HepG2 (cell line): ENCODE measurements around the gene BICRAL. TPM values are rescaled to one million over a fixed set of nuclear protein-coding genes. Genes with fewer than 3 reads are reported as not detected.

Source experiments
- ATAC-seq: fragments of 200-7000 bp; cut with Tn5 transposase; 3 replicates; pipeline ENCODE4 v1.9.1; 2020; ENCODE audit warnings: mild to moderate bottlenecking, moderate library complexity
- BruUV-seq: library from RNA; stranded (reverse); fragments of 400-500 nt; replicated peaks from 2 replicates; lab custom pipeline; 2021; lab: Mats Ljungman, UMichigan
- CTCF ChIA-PET: fragments of 300-600 bp; formaldehyde crosslinking; extraction: SDS; loops from one replicate; lab custom pipeline; 2021; ENCODE audit warnings: low total read pairs, inconsistent platforms, low intra/inter-chr PET ratio; lab: Yijun Ruan, JAX
- POLR2A ChIA-PET: fragments of 350-600 bp; sonication (Branson Sonifier 250); formaldehyde crosslinking; loops from one replicate; lab custom pipeline; 2020; ENCODE audit warnings: antibody characterized with exemption, inconsistent platforms; lab: Yijun Ruan, JAX
- DNase-seq: peaks from one replicate; pipeline ENCODE4 v3.0.0-alpha.2; 2015; ENCODE audit warnings: low spot score
- FAIRE-seq: peaks from 3 replicates; lab custom pipeline; 2011; peaks lifted over from hg19 to GRCh38; lab: Jason Lieb, UNC
- H2AFZ ChIP-seq: one replicate; pipeline ENCODE4 v1.6.1; 2011; ENCODE audit warnings: low read length, inconsistent platforms
- H3K27ac ChIP-seq: fragments of 300-600 bp; 3 replicates; pipeline ENCODE4 v1.8.0; 2011; ENCODE audit warnings: mixed run types, mild to moderate bottlenecking, mixed read lengths, low read length, inconsistent platforms; ENCODE audit not compliant: insufficient read depth; ENCODE audit errors: extremely low read length
- H3K27me3 ChIP-seq, 2 experiments: fragments of 200-600 bp in 1 of 2; 2 replicates in 1 of 2; 3 replicates in 1 of 2; pipeline versions ENCODE4 v1.6.0 to v1.8.0; 2011; ENCODE audit warnings: low read length in 2 of 2, mild to moderate bottlenecking in 2 of 2, moderate library complexity in 2 of 2, inconsistent platforms in 1 of 2; ENCODE audit not compliant: insufficient read depth in 2 of 2, control insufficient read depth in 1 of 2
- H3K36me3 ChIP-seq, 2 experiments: fragments of 200-600 bp in 1 of 2; replicated peaks in 1 of 2; 2 replicates in 1 of 2; 3 replicates in 1 of 2; pipeline versions ENCODE4 v1.5.1 to v1.8.0; 2011; ENCODE audit warnings: low read length in 2 of 2, inconsistent platforms in 1 of 2; ENCODE audit not compliant: insufficient read depth in 2 of 2, control insufficient read depth in 1 of 2
- H3K4me1 ChIP-seq: 2 replicates; pipeline ENCODE4 v1.5.1; 2012; ENCODE audit warnings: low read length, inconsistent platforms; ENCODE audit not compliant: insufficient read depth
- H3K4me2 ChIP-seq: 2 replicates; pipeline ENCODE4 v1.6.0; 2011; ENCODE audit warnings: low read depth, low read length, inconsistent platforms
- H3K4me3 ChIP-seq, 3 experiments: fragments of 200-600 bp in 1 of 3; sonication (generic), shearing (Covaris generic) in 1 of 3; replicated peaks in 1 of 3; 2 replicates each; pipeline ENCODE4 v1.5.1; 2011 to 2016; ENCODE audit warnings: low read length in 3 of 3, inconsistent platforms in 2 of 3, low read depth in 2 of 3, mild to moderate bottlenecking in 2 of 3, control low read depth in 1 of 3, mixed read lengths in 1 of 3; ENCODE audit not compliant: insufficient read depth in 1 of 3
- H3K79me2 ChIP-seq: one replicate; pipeline ENCODE4 v1.6.1; 2011; ENCODE audit warnings: low read length, inconsistent platforms; ENCODE audit not compliant: insufficient read depth
- H3K9ac ChIP-seq: 2 replicates; pipeline ENCODE4 v1.6.0; 2011; ENCODE audit warnings: mild to moderate bottlenecking, low read depth, low read length, inconsistent platforms; ENCODE audit not compliant: insufficient read depth
- H3K9me3 ChIP-seq: 2 replicates; pipeline ENCODE4 v1.5.1; 2012; ENCODE audit warnings: mild to moderate bottlenecking, low read length
- H4K20me1 ChIP-seq: 2 replicates; pipeline ENCODE4 v1.6.0; 2011; ENCODE audit warnings: inconsistent platforms, mild to moderate bottlenecking, low read length, moderate library complexity; ENCODE audit not compliant: insufficient read depth
- ARNTL ChIP-seq: sonication (generic); formaldehyde crosslinking; IDR thresholded peaks from 2 replicates; pipeline ENCODE4 v1.4.0; 2020; ENCODE audit warnings: mild to moderate bottlenecking, missing genetic modification reagents
- ATF1 ChIP-seq: IDR thresholded peaks from 2 replicates; pipeline ENCODE4 v1.6.1; 2016; ENCODE audit warnings: mild to moderate bottlenecking, control low read depth
- CC2D1A ChIP-seq: sonication (generic); formaldehyde crosslinking; IDR thresholded peaks from 2 replicates; pipeline ENCODE4 v1.8.1; 2023; ENCODE audit warnings: mild to moderate bottlenecking, missing genetic modification reagents
- CEBPB ChIP-seq: IDR thresholded peaks from 2 replicates; pipeline ENCODE4 v1.6.1; 2011; ENCODE audit warnings: low read depth, low read length, improper control_type of control experiment, borderline replicate concordance
- PHB2 ChIP-seq: fragments of 450-650 bp; IDR thresholded peaks from 2 replicates; pipeline ENCODE4 v1.6.1; 2018; ENCODE audit not compliant: partially characterized antibody
- PRPF4 ChIP-seq: fragments of 200-400 bp; formaldehyde crosslinking; IDR thresholded peaks from 2 replicates; pipeline ENCODE4 v1.6.1; 2016; ENCODE audit warnings: low read length, low read depth; ENCODE audit not compliant: poor library complexity, severe bottlenecking
- SMC3 ChIP-seq: IDR thresholded peaks from 2 replicates; pipeline ENCODE4 v1.6.1; 2011; ENCODE audit warnings: low read length, improper control_type of control experiment
- ZBTB14 ChIP-seq: sonication (generic); formaldehyde crosslinking; IDR thresholded peaks from 2 replicates; pipeline ENCODE4 v1.4.0; 2020; ENCODE audit warnings: missing genetic modification reagents
- ZNF652 ChIP-seq: IDR thresholded peaks from 2 replicates; pipeline ENCODE4 v1.6.1; 2016; ENCODE audit warnings: low read depth, borderline replicate concordance
- WGBS: methylation state at CpG from one replicate; pipeline ENCODE4 v1.1.6; 2017; ENCODE audit warnings: low lambda C conversion rate; 5-methylcytosine and 5-hydroxymethylcytosine counted together
- in situ Hi-C: cut with HindIII; loops from 2 replicates; pipeline ENCODE4 v1.10.0; 2017; ENCODE audit warnings: low pct_unique_long_range_greater_than_20kb; ENCODE audit not compliant: extremely low pct_ligation_motif_present
- intact Hi-C: fragments of 100-400 bp; cut with micrococcal nuclease; formaldehyde crosslinking; loops from one replicate; pipeline ENCODE4 v1.10.0; 2022; ENCODE audit not compliant: unreplicated experiment
- polyA plus RNA-seq, 8 experiments: library from polyadenylated mRNA; depleted of rRNA in 3 of 8; stranded (reverse) in 7 of 8; unstranded in 1 of 8; fragments of >200 nt; fragmentation: Illumina TruSeq in 4 of 8; extraction: Trizol in 4 of 8; gene quantifications; 2 replicates each; pipeline versions ENCODE4 v1.2.1 to v1.2.3, GENCODE V29; 2011 to 2016; ENCODE audit warnings: low read depth in 4 of 8, missing spikeins in 1 of 8, mixed read lengths in 1 of 8; ENCODE audit not compliant: insufficient read depth in 1 of 8
- total RNA-seq, 5 experiments: library from RNA; depleted of rRNA; stranded (reverse); fragments of >200 nt; fragmentation: Illumina TruSeq; extraction: Trizol; gene quantifications; 2 replicates each; pipeline ENCODE4 v1.2.3, GENCODE V29; 2016; ENCODE audit warnings: low read depth in 1 of 5

BICRAL gene
- total and polyA plus RNA-seq, 2 of the 13 experiments (the other 11 are each of a cell fraction or from before 2014, with no cell fraction given): 5.0 to 13.5 TPM

- FAIRE-seq (peak; percentile 28), ATAC-seq (peak; percentile 86), DNase-seq (peak; percentile 16)
- in situ Hi-C loops: no loop called here
- no peak for TF ChIP-seq ARNTL (CRISPR knock-in tag)
- TF ChIP-seq ZBTB14 (CRISPR knock-in tag): no peak
- TF ChIP-seq CEBPB: peak; percentile 56; the same call in 1 of the 2 replicates
- peak; percentile 83 for TF ChIP-seq ZNF652 (CRISPR knock-in tag)
- no peak for TF ChIP-seq PHB2
- TF ChIP-seq ATF1 (CRISPR knock-in tag): 0 out of 2 replicates have a peak, but pooled peaks have one; percentile 12
- TF ChIP-seq SMC3: peak; percentile 10; the same call in 1 of the 2 replicates
- no peak for TF ChIP-seq PRPF4
- TF ChIP-seq CC2D1A (CRISPR knock-in tag): no peak
- no peak overlapping the region for H3K4me3 ChIP-seq
- H3K9me3 ChIP-seq: no peaks in the 10 kb centered on the region
- no TSS peak for BruUV-seq
- no peak overlapping the region for H3K9ac ChIP-seq
- peaks cover 2 to 15% of the 10 kb centered on the region in 2 experiments; a peak in 4 of 5 replicates for H3K36me3 ChIP-seq
- peaks cover 9% of the 10 kb centered on the region for H3K4me1 ChIP-seq
- 94% methylated on average over 3 of the region's 3 CpGs for WGBS
- intact Hi-C loops: no loop called here
- H3K4me2 ChIP-seq: no peak overlapping the region
- no peaks in the 10 kb centered on the region for H4K20me1 ChIP-seq
- H2AFZ ChIP-seq: no peak overlapping the region
- no peaks in the 10 kb centered on the region for H3K27me3 ChIP-seq
- no peaks in the 10 kb centered on the region for H3K79me2 ChIP-seq
- H3K27ac ChIP-seq: no peak overlapping the region
- CTCF ChIA-PET: no interaction called here
- POLR2A ChIA-PET: no interaction called here
These were observed 38.1 kb downstream of the BICRAL start for GRCh38 chr6:42819803-42820511.
